ENCODE results near the gene CYP2A7.
"Not testable (repeated sequence)": the region's sequence is repeated elsewhere in the genome, so short reads cannot be mapped to it uniquely, and the experiment has no call there.

The CYP2A7 gene

GRCh38 chr19:40882062-40882461, at the start of gene CYP2A7:
Gene CYP2A7 (minus strand): TSS chr19:40882231. CDS start chr19:40882210, 21 bp downstream.
- not testable (repeated sequence) for DNase-seq

- DNase-seq = not testable (repeated sequence)
These were observed 48.8 kb upstream of the CYP2A7 start for GRCh38 chr19:40930799-40931198.

- DNase-seq = not testable (repeated sequence)
These were observed 47.9 kb upstream of the CYP2A7 start for GRCh38 chr19:40929942-40930341.

GRCh38 chr19:40928850-40929249, 46.8 kb upstream of the CYP2A7 start:
- no peak for DNase-seq

- no peak for DNase-seq
These were observed 45.5 kb upstream of the CYP2A7 start for GRCh38 chr19:40927567-40927966.

GRCh38 chr19:40926276-40926675, 44.2 kb upstream of the CYP2A7 start:
- not testable (repeated sequence) for DNase-seq

- no peak for DNase-seq
These were observed 41.9 kb upstream of the CYP2A7 start for GRCh38 chr19:40923934-40924391.

GRCh38 chr19:40922237-40923160, 40.5 kb upstream of the CYP2A7 start:
- DNase-seq = not testable (repeated sequence)

- no peak for DNase-seq
These were observed 39.2 kb upstream of the CYP2A7 start for GRCh38 chr19:40921005-40921897.

GRCh38 chr19:40920300-40921004, 38.4 kb upstream of the CYP2A7 start:
- DNase-seq = no peak

GRCh38 chr19:40919530-40920299, 37.7 kb upstream of the CYP2A7 start:
- not testable (repeated sequence) for DNase-seq

GRCh38 chr19:40918303-40918702, 36.3 kb upstream of the CYP2A7 start:
- DNase-seq = not testable (repeated sequence)

- no peak for DNase-seq
These were observed 26.9 kb upstream of the CYP2A7 start for GRCh38 chr19:40908976-40909375.

- DNase-seq = peak; percentile 40 to 47
These were observed 26.1 kb upstream of the CYP2A7 start for GRCh38 chr19:40907968-40908735.

- no peak for DNase-seq
These were observed 24.5 kb upstream of the CYP2A7 start for GRCh38 chr19:40906512-40906911.

GRCh38 chr19:40904673-40905156, 22.7 kb upstream of the CYP2A7 start:
- not testable (repeated sequence) for DNase-seq

GRCh38 chr19:40901975-40902750, 20.1 kb upstream of the CYP2A7 start:
- DNase-seq = not testable (repeated sequence)

GRCh38 chr19:40900521-40900920, 18.5 kb upstream of the CYP2A7 start:
- not testable (repeated sequence) for DNase-seq

- DNase-seq = peak; percentile 16 to 23
These were observed 17.9 kb upstream of the CYP2A7 start for GRCh38 chr19:40899964-40900363.

All from CD4-positive, alpha-beta T cell treated with Interleukin-1 beta for 1 hour (primary cell).